Caki2 (cell line): ENCODE measurements around the gene CUBN. TPM values are rescaled to one million over a fixed set of nuclear protein-coding genes. Genes with fewer than 3 reads are reported as not detected.
A peak's percentile ranks its signal among the peaks of the same experiment; 100 is the strongest.

Experiments
- DNase-seq: peaks from one replicate; pipeline ENCODE4 v3.0.0-alpha.2; 2015; ENCODE audit warnings: low read depth
- in situ Hi-C: cut with HindIII; loops from 2 replicates; pipeline ENCODE4 v1.10.0; 2016; ENCODE audit warnings: low sequenced_read_pairs, low pct_unique_long_range_greater_than_20kb, mixed read lengths
- total RNA-seq: library from RNA; depleted of rRNA; stranded (reverse); fragments of >200 nt; shearing (Covaris generic); gene quantifications from 2 replicates; pipeline ENCODE4 v1.2.3, GENCODE V29; 2014; ENCODE audit warnings: low replicate concordance

Gene CUBN
- total RNA-seq, 1 experiment from 2014 or later: 0.34 TPM

GRCh38 chr10:17009212-17009700 is 120.4 kb downstream of the CUBN start:
- in situ Hi-C loops: no loop called here
- DNase-seq: no peak

GRCh38 chr10:17007418-17007770 is 122.2 kb downstream of the CUBN start:
- in situ Hi-C loops: no loop called here
- DNase-seq: no peak

GRCh38 chr10:17006631-17007417 is 122.8 kb downstream of the CUBN start:
- no peak for DNase-seq
- in situ Hi-C loops: no loop called here

GRCh38 chr10:17005621-17006566 is 123.7 kb downstream of the CUBN start:
- DNase-seq: no peak
- in situ Hi-C loops: no loop called here

- in situ Hi-C loops: no loop called here
- DNase-seq: no peak
These were observed 124.7 kb downstream of the CUBN start for GRCh38 chr10:17004801-17005380.

- no peak for DNase-seq
These were observed 125.8 kb downstream of the CUBN start for GRCh38 chr10:17003651-17004286.

GRCh38 chr10:17003151-17003550 is 126.5 kb downstream of the CUBN start:
- DNase-seq: no peak
- in situ Hi-C loops: no loop called here

More at GRCh38 chr10:17003651-17004286, 125.8 kb downstream of the CUBN start:
- in situ Hi-C loops: no loop called here

- in situ Hi-C loops: no loop called here
- DNase-seq: no peak
These were observed 127.5 kb downstream of the CUBN start for GRCh38 chr10:17001961-17002749.

GRCh38 chr10:17001297-17001744 is 128.3 kb downstream of the CUBN start:
- in situ Hi-C loops: no loop called here
- DNase-seq: no peak

GRCh38 chr10:16999665-17000451 is 129.8 kb downstream of the CUBN start:
- in situ Hi-C loops: no loop called here
- no peak for DNase-seq

- in situ Hi-C loops: no loop called here
These were observed 133.1 kb downstream of the CUBN start for GRCh38 chr10:16996530-16996964.

GRCh38 chr10:16995867-16996529 is 133.6 kb downstream of the CUBN start:
- in situ Hi-C loops: no loop called here

More at GRCh38 chr10:16996530-16996964, 133.1 kb downstream of the CUBN start:
- no peak for DNase-seq

GRCh38 chr10:16993186-16993585 is 136.4 kb downstream of the CUBN start:
- in situ Hi-C loops: no loop called here
- DNase-seq: no peak

More at GRCh38 chr10:16995867-16996529, 133.6 kb downstream of the CUBN start:
- DNase-seq: peak; percentile 45

GRCh38 chr10:16992611-16993119 is 136.9 kb downstream of the CUBN start:
- DNase-seq: no peak
- in situ Hi-C loops: no loop called here

GRCh38 chr10:16991011-16991410 is 138.6 kb downstream of the CUBN start:
- no peak for DNase-seq
- in situ Hi-C loops: no loop called here

- in situ Hi-C loops: no loop called here
- DNase-seq: no peak
These were observed 139.8 kb downstream of the CUBN start for GRCh38 chr10:16989826-16990293.
